ENCODE measurements around the gene FLNB. TPM values are rescaled to one million over a fixed set of nuclear protein-coding genes. Genes with fewer than 3 reads are reported as not detected.
A peak's percentile ranks its signal among the peaks of the same experiment; 100 is the strongest.

FLNB gene
- total RNA-seq, 2 donors from 2014 or later, result 212 to 221 TPM

GRCh38 chr3:58044691-58045483, 36.7 kb downstream of the FLNB start:
- WGBS, 2 experiments (ENCODE audit: insufficient coverage in 1 of 2, insufficient read length in 1 of 2), result 93 to 95% methylated on average over 7 of the region's 7 CpGs
- H3K36me3 Mint-ChIP-seq (ENCODE audit: low read depth), result peaks cover 5% of the 10 kb centered on the region
- TF ChIP-seq CTCF (conservative IDR thresholded peaks at IDR 0.05), result no peak
- Histone ChIP-seq H3K36me3 (ENCODE audit: control insufficient read depth, insufficient read depth, low read length) (peaks cover 32% of the 10 kb centered on the region), H3K27ac (ENCODE audit: low read depth, low read length) (no peak overlapping the region), H3K9ac (ENCODE audit: extremely low read depth, low read length, poor library complexity, severe bottlenecking) (no peak overlapping the region), H3K27me3 (ENCODE audit: control insufficient read depth, insufficient read depth, low read length, poor library complexity, severe bottlenecking) (no peaks in the 10 kb centered on the region), H3K4me3 (ENCODE audit: low read length) (no peak overlapping the region), H3K4me1 (ENCODE audit: control insufficient read depth, insufficient read depth, low read length) (peaks cover 41% of the 10 kb centered on the region), H3K9me3 (ENCODE audit: control insufficient read depth, low read length) (no peaks in the 10 kb centered on the region)
- DNase-seq, result no peak
- no peaks in the 10 kb centered on the region for H3K27me3 Mint-ChIP-seq (ENCODE audit: insufficient read depth)
- peaks cover 74% of the 10 kb centered on the region for H3K4me1 Mint-ChIP-seq
- no peak overlapping the region for H3K4me3 Mint-ChIP-seq
- H3K27ac Mint-ChIP-seq, result peak overlapping the region; percentile 87
- no peaks in the 10 kb centered on the region for H3K9me3 Mint-ChIP-seq

- H3K4me1 Mint-ChIP-seq, result peaks cover 67% of the 10 kb centered on the region
- no peak for TF ChIP-seq CTCF (conservative IDR thresholded peaks at IDR 0.05)
- Histone ChIP-seq H3K27me3 (ENCODE audit: control insufficient read depth, insufficient read depth, low read length, poor library complexity, severe bottlenecking) (no peaks in the 10 kb centered on the region), H3K9me3 (ENCODE audit: control insufficient read depth, low read length) (no peaks in the 10 kb centered on the region), H3K27ac (ENCODE audit: low read depth, low read length) (no peak overlapping the region), H3K36me3 (ENCODE audit: control insufficient read depth, insufficient read depth, low read length) (peaks cover 47% of the 10 kb centered on the region), H3K9ac (ENCODE audit: extremely low read depth, low read length, poor library complexity, severe bottlenecking) (peak overlapping the region; percentile 71), H3K4me1 (ENCODE audit: control insufficient read depth, insufficient read depth, low read length) (peaks cover 36% of the 10 kb centered on the region), H3K4me3 (ENCODE audit: low read length) (peak overlapping the region; percentile 60)
- no peak for DNase-seq
- peaks cover 5% of the 10 kb centered on the region for H3K36me3 Mint-ChIP-seq (ENCODE audit: low read depth)
- H3K27me3 Mint-ChIP-seq (ENCODE audit: insufficient read depth), result no peaks in the 10 kb centered on the region
- H3K4me3 Mint-ChIP-seq, result no peak overlapping the region
- 93 to 95% methylated on average over 5 of the region's 5 CpGs for WGBS, 2 experiments (ENCODE audit: insufficient coverage in 1 of 2, insufficient read length in 1 of 2)
- H3K27ac Mint-ChIP-seq, result peak overlapping the region; percentile 98
- H3K9me3 Mint-ChIP-seq, result no peaks in the 10 kb centered on the region
Observed at GRCh38 chr3:58047826-58048225, 39.6 kb downstream of the FLNB start.

- no peak overlapping the region for H3K27ac ChIP-seq (ENCODE audit: low read depth, low read length)
- no peaks in the 10 kb centered on the region for H3K9me3 Mint-ChIP-seq
- H3K9me3 ChIP-seq (ENCODE audit: control insufficient read depth, low read length), result no peaks in the 10 kb centered on the region
- peak overlapping the region; percentile 60 for H3K4me3 ChIP-seq (ENCODE audit: low read length)
- no peaks in the 10 kb centered on the region for H3K27me3 Mint-ChIP-seq (ENCODE audit: insufficient read depth)
- peaks cover 45% of the 10 kb centered on the region for H3K36me3 ChIP-seq (ENCODE audit: control insufficient read depth, insufficient read depth, low read length)
- DNase-seq, result no peak
- H3K9ac ChIP-seq (ENCODE audit: extremely low read depth, low read length, poor library complexity, severe bottlenecking), result peak overlapping the region; percentile 71
- TF ChIP-seq CTCF (conservative IDR thresholded peaks at IDR 0.05), result no peak
- peaks cover 33% of the 10 kb centered on the region for H3K4me1 ChIP-seq (ENCODE audit: control insufficient read depth, insufficient read depth, low read length)
- no peaks in the 10 kb centered on the region for H3K27me3 ChIP-seq (ENCODE audit: control insufficient read depth, insufficient read depth, low read length, poor library complexity, severe bottlenecking)
- H3K4me3 Mint-ChIP-seq, result no peak overlapping the region
- H3K27ac Mint-ChIP-seq, result peak overlapping the region; percentile 98
- WGBS, 2 experiments (ENCODE audit: insufficient coverage in 1 of 2, insufficient read length in 1 of 2), result 81% methylated on average over 4 of the region's 4 CpGs; no CpG with 5 or more reads in 1 of the 2 experiments
- peaks cover 5% of the 10 kb centered on the region for H3K36me3 Mint-ChIP-seq (ENCODE audit: low read depth)
- peaks cover 62% of the 10 kb centered on the region for H3K4me1 Mint-ChIP-seq
Observed at GRCh38 chr3:58048301-58048700, 40.1 kb downstream of the FLNB start.
